ENCODE data around the gene IL1A. TPM values are rescaled to one million over a fixed set of nuclear protein-coding genes. Genes with fewer than 3 reads are reported as not detected.

IL1A gene
- total RNA-seq, 1 experiment from 2014 or later = 6.3 TPM

- H3K27me3 ChIP-seq (replicated peaks; ENCODE audit: insufficient read depth, low read depth, low read length, poor library complexity) = no peaks in the 10 kb centered on the region
- intact Hi-C loops (cut with micrococcal nuclease; ENCODE audit: unreplicated experiment) = no loop called here
- no TSS peak for BruUV-seq (replicated peaks)
- H3K27ac ChIP-seq (ENCODE audit: low read depth, low read length, poor library complexity, severe bottlenecking) = no peak overlapping the region
- ChIA-PET POLR2A (ENCODE audit: low non-redundant PET) (no interaction called here), CTCF (no interaction called here)
- TF ChIP-seq CTCF (conservative IDR thresholded peaks at IDR 0.05; ENCODE audit: low read depth, low read length) (no peak), EZH2 (IDR thresholded peaks at IDR 0.05; ENCODE audit: borderline replicate concordance, low read depth, low read length, poor library complexity, severe bottlenecking) (no peak)
- no peak overlapping the region for H3K4me3 ChIP-seq (ENCODE audit: low read depth, low read length, poor library complexity, severe bottlenecking)
- H3K36me3 ChIP-seq (ENCODE audit: insufficient read depth, low read length, poor library complexity, severe bottlenecking) = no peaks in the 10 kb centered on the region
- no peak for DNase-seq (ENCODE audit: low spot score)
- peaks cover 4% of the 10 kb centered on the region for H3K4me1 ChIP-seq (ENCODE audit: insufficient read depth, low read length, poor library complexity, severe bottlenecking)
- no peaks in the 10 kb centered on the region for H3K9me3 ChIP-seq (ENCODE audit: low read depth, low read length, poor library complexity, severe bottlenecking)
Measured at GRCh38 chr2:112794841-112795240, 10.5 kb upstream of the IL1A start.

DNA sequence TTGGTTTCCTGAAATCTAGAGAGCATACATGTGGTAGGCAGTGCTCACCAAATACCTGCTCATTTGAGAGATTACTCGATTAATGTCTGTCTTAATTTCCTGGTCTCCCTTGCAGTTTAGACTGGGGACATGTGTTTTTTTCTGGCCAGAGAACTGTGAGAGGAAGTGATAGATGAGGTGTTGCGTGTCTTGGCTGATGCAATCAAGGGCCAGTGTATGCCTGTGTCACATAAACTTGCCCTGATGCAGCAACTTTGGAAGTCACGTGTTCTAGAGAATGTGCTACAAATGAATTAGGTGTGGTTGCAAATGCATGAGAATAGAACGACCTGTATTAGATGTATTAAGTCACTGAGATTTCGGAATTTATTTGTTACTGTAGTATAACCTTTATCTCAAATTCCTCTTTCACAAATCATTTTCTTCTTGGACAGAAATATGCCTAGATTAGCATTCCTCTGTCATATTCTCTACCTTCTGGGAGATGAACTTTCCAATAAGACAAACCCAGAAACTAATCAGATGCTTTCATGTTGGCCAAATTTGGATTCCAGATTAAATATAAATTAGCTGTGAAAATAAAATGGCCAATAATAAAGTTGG lies 9.9 kb upstream of the IL1A start:
- Histone ChIP-seq H3K36me3 (ENCODE audit: insufficient read depth, low read length, poor library complexity, severe bottlenecking) (no peaks in the 10 kb centered on the region), H3K27ac (ENCODE audit: low read depth, low read length, poor library complexity, severe bottlenecking) (peak overlapping the region; percentile 25), H3K27me3 (replicated peaks; ENCODE audit: insufficient read depth, low read depth, low read length, poor library complexity) (no peaks in the 10 kb centered on the region), H3K4me1 (ENCODE audit: insufficient read depth, low read length, poor library complexity, severe bottlenecking) (peaks cover 4% of the 10 kb centered on the region), H3K4me3 (ENCODE audit: low read depth, low read length, poor library complexity, severe bottlenecking) (no peak overlapping the region), H3K9me3 (ENCODE audit: low read depth, low read length, poor library complexity, severe bottlenecking) (no peaks in the 10 kb centered on the region)
- intact Hi-C loops (cut with micrococcal nuclease; ENCODE audit: unreplicated experiment) = no loop called here
- TF ChIP-seq EZH2 (IDR thresholded peaks at IDR 0.05; ENCODE audit: borderline replicate concordance, low read depth, low read length, poor library complexity, severe bottlenecking) = no peak
- TF ChIP-seq CTCF (conservative IDR thresholded peaks at IDR 0.05; ENCODE audit: low read depth, low read length) = no peak
- BruUV-seq (replicated peaks) = no TSS peak
- POLR2A ChIA-PET (ENCODE audit: low non-redundant PET) = interaction anchor here (0.8 kb wide), 1 partner anchor 18 kb away, joined by 5 read pairs; no protein-coding TSS in a partner anchor
- no peak for DNase-seq (ENCODE audit: low spot score)
- CTCF ChIA-PET = no interaction called here

- H3K27ac ChIP-seq (ENCODE audit: low read depth, low read length, poor library complexity, severe bottlenecking) = peak overlapping the region; percentile 25
- no peaks in the 10 kb centered on the region for H3K36me3 ChIP-seq (ENCODE audit: insufficient read depth, low read length, poor library complexity, severe bottlenecking)
- no TSS peak for BruUV-seq (replicated peaks)
- H3K27me3 ChIP-seq (replicated peaks; ENCODE audit: insufficient read depth, low read depth, low read length, poor library complexity) = no peaks in the 10 kb centered on the region
- intact Hi-C loops (cut with micrococcal nuclease; ENCODE audit: unreplicated experiment) = no loop called here
- no peaks in the 10 kb centered on the region for H3K9me3 ChIP-seq (ENCODE audit: low read depth, low read length, poor library complexity, severe bottlenecking)
- no peak for TF ChIP-seq CTCF (conservative IDR thresholded peaks at IDR 0.05; ENCODE audit: low read depth, low read length)
- TF ChIP-seq EZH2 (IDR thresholded peaks at IDR 0.05; ENCODE audit: borderline replicate concordance, low read depth, low read length, poor library complexity, severe bottlenecking) = no peak
- CTCF ChIA-PET = no interaction called here
- POLR2A ChIA-PET (ENCODE audit: low non-redundant PET) = interaction anchor here (0.8 kb wide), 1 partner anchor 17 kb away, joined by 5 read pairs; no protein-coding TSS in a partner anchor
- peaks cover 4% of the 10 kb centered on the region for H3K4me1 ChIP-seq (ENCODE audit: insufficient read depth, low read length, poor library complexity, severe bottlenecking)
- no peak for DNase-seq (ENCODE audit: low spot score)
- no peak overlapping the region for H3K4me3 ChIP-seq (ENCODE audit: low read depth, low read length, poor library complexity, severe bottlenecking)
Measured at GRCh38 chr2:112793449-112793978, 9.2 kb upstream of the IL1A start.
